GM21717 (cell line): ENCODE measurements around the gene TENT4B.
A peak's percentile ranks its signal among the peaks of the same experiment; 100 is the strongest.

Source experiments
- ATAC-seq: cut with Tn5 transposase; IDR thresholded peaks from one replicate; pipeline ENCODE4 v1.9.1; 2021; ENCODE audit warnings: mild to moderate bottlenecking, moderate library complexity; ENCODE audit not compliant: unreplicated experiment

Gene TENT4B

DNA sequence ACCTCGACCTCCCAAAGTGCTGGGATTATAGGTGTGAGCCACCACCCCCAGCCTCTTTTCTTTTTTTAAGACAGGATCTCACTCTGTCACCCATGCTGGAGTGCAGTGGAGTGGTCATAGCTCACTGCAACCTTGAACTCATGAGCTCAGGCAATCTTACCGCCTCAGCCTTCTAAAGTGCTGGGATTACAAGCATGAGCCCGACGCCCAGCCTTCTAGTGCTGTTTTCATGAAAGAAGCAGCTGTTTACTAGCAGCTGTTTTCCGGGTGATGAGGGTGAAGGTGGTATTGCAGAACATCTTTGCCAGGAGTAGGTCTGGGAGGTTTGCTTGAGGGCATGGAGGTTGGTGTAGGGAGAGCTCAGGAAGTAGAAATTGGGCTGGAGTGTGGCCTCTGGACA, 115.2 kb downstream of the TENT4B start:
- no peak for ATAC-seq

DNA sequence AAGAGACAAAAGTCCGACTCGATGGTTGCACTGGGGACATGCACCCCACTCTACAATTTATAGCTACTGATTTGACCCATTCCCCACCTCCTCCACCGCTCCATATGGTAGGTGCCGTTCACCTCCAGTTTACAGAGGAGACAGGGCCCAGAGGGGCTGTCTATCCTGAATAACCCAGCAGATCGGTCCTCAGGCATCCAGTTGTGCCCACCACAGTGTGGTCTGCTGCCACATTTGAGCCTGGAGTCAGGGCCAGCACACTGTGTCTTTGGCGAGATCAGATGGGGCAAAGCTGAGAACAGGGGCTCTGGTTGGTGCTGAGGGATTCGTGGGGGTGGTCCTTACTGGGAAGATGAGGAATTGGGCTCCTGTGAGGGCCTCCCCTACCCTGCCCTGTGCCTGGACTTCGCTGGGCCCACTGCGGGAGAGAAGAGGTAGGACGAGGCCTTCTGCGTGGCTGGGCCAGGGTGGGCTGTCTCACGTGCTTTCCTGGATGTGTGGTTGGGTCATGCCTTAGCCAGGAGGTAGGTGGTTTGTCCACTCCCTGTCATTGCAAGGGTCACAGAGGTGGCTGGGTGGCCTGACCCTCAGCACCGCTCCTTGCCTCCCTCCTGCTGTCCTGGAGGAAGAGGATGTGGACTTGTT, 116.1 kb downstream of the TENT4B start:
- no peak for ATAC-seq

DNA sequence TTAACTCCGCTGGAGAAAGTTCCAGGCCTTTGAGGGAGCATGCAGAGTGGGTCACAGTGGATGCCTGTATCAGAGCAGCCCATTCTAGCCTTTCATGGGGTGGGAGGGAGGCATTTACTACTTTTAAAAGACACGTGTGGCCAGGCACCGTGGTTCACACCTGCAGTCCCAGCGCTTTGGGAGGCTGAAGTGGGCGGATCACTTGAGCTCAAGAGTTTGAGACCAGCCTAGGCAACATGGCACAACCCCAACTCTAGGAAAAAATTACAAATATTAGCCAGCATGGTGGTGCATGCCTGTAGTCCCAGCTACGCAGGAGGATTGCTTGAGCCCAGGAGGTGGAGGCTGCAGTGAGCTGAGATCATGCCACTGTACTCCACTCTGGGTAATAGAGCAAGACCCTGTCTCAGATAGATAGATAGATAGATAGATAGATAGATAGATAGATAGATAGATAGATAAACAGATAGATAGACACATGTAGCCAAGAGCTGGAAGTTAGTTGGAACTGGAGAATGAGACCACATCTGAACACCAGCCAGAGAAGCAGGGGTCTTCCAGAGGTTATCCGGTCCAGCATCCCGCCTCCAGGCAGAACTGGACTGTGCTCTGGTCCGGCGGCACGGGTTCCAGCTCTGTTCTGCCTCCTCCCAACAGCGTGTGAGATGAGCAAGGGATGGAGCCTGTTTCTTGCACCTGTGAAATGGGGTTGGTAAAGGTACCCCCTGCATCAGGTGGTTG, 116.8 kb downstream of the TENT4B start:
- ATAC-seq = no peak

DNA sequence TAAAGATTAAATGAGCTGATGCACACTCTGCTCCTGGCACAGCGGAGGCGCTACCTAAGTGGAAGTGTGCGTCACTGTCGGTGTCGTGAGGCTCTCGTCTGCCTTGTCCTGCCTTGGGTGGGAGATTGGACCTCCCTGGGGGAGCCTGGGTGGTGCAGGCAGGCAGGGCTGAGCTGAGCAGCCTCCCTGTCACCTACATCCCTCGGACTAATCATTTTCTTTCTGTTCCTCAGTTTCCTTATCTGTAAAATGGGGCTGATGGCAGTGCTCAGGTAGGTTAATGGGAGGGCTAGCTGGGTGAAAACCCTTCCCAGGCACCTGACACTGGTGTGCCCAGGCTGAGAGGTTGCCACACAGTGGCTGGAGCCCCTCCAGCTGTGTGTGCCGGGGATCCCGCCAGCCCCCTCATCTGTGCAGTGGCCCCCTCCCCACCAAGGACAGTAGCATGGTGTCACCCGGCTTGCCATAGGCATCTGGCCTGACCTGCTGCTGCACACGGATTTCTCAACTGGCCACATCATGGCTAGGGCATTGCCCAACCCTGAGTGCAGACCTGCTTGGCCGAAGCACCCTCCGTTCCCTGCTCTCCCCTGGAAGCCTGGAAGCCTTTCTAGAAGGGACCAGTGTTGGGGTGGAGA, 117.5 kb downstream of the TENT4B start:
- ATAC-seq = no peak

DNA sequence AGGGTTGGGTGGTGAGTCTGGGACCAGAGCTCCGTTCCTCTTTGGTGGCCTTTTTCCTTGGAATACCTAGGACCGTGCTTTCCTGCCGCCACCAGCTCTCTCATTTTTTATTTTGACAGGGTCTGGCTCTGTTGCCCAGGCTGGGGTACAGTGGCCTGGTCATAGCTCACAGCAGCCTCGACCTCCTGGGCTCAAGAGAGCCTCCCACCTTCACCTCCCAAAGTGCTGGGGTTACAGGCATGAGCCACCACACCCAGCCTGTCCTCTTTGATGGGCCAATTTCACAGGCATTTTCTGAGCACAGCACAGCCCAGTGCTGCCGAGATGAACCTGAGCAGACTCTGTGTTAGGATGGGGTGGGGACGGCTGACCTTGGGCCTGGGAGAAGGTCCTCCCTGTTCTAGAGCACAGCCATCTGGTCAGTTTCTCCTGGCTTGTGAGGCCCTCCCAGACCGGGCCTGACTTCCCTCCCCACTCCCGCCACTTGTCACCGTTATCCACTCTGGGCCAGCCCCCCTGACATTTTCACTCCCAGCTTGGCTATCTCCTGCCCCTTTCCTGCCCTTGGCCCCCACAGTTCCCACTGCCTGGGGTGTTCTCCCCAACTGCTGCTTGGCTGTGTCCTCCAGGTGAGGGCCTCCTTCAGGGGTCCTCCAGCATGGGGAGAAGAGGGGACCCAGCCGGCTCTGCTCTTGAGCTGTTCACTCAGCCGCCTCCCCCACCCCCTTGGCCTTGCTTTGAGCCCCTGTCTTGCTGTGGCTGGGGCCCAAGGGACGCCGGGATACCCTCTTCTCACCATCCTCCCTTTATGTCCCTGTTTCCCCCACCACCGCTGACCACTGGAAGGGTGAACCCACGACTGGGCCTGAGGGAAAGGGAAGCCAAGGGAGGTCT, 118.3 kb downstream of the TENT4B start:
- no peak for ATAC-seq

DNA sequence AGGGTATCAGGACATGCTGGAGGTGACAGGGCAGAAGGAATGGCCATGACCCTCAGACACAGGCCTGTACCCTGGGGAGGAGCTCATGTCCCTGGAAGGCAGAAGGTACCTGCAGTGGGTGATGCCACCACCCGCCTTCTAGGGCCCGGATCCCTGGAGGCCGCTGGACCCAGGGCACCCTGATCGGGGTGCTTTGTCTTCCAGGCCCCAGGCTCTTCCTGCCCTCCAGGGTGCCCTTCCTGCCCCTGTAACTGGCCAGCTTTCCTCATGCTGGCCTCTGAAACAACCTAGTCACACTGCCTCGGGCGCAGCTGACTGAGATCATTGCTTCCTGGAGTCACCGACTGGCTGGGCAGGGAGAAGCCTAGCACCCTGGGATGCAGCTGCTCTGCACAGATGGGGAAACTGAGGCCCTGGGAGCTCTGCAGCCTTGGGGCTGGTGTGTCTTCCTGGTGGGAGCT, 119.0 kb downstream of the TENT4B start:
- ATAC-seq = no peak

DNA sequence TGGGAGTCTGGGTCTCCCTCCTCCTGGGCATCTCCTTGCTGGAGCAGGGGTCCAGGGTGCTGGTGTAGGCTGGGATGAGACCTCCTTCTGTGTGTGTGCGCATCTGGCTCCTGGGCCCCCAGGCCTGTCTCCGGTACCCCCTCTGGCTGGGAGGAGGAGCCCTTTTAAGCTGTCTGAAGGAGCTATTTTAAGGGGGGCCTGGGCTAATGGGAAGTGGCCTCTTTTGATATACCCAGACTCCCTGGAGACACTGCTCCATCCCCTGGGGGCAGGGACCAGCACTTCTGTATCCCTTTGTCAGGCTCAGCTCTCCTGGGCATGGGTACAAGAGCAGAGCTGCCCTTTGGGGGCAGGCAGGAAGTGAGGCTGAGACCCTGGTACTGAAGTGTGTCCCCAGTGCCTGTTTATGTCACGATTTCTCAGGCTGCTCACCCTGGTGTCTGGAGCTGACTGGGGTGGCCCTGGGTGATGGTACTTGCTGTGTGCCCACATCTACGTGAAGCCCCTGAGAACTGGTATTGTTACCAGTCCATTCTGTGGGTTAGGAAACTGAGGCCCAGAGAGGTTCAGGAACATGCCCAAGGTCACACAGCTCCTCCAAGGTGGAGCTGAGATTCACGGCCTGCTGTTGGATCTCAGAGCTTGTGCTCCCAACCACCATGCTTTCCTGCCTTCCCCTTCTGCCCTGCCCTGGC, 119.7 kb downstream of the TENT4B start:
- ATAC-seq = no peak

DNA sequence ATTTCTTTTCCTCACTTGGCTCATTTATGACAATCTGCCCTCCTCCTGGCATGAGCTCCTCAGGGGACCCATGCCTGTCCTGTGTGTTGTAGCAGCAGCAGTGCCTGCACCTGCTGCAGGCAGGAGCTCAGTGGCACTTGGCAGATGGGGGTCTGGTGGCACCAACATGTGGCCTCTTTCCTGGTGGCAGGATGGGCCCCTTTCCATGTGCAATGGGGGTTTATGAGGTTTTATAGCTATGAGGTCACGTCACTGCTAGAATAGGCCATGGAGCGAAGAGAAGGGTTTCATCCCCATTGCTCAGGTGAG, 120.2 kb downstream of the TENT4B start:
- ATAC-seq = no peak

DNA sequence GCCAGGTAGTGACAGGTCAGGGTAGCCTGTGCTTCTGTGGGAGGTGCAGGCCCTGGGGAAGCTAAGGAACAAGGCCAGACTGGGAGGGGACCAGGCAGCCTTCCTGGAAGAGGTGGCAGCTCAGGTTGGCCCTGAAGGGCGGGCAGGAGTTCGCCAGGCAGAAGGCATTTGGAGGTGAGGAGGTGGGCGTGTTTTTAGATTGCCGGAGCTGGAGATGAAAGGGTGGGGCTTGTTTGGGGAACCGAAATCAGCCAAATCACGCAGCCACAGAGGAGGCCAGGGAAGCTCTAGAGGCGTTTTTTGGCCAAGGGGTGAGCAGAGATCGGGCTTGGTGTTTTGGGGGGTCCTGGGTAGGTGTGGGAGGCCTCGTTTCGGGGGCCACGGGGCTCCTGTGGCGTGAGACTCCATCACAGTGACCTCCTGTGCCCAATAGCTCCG, 120.8 kb downstream of the TENT4B start:
- ATAC-seq = peak; percentile 65

DNA sequence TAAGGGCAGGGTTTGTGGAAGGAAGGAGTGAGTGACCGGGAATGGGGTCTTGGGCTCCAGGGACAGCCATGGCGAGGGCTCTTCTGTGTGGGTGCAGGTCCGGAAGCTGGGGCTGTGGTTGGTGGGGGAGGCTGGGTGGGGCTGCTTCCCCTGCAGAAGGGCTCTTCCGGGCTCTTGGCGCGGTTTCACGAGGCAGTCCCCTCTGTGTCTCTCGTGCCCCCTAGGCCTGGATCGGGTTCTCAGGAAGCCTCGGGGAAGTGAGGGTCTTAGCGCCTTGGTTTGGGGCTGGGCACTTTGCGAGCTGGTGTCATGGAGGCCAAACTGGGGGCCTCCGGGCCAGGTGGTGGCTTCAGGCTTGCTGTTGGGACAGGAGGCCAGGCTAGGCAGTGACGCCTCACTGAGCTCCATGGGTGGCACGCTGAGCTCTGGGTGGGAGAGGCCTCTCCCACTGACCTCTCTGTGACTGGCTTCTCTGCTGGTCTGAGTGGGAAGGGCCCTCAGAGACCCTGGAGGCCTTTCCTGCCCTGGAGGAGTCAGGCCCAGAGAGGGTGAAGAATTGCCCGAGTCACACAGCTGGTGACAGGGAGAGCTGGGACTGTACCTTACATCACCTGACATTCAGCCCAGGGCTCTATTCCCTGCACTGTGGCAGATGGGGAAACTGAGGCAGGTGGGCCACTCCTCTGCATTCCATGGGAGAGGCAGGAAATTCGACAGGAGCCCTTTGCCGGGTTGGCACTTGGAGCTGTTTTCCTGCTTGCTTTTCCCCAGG, 121.4 kb downstream of the TENT4B start:
- peak; percentile 34 for ATAC-seq

DNA sequence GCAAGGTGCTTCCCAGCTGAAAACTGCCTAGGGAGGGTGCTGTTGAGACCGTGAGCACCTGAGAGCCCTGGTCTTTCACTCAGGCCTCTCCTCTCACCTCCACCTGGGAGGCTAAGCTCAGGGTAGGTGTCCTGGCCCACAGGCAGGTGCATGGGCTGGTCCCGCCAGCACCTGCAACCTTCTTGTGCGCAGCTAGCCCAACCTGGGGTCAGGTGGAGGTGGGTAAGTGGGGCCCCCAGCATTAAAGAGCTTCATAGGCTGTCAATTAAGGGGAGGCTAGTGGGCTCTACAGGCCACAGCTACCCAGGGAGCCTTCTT, 122.0 kb downstream of the TENT4B start:
- ATAC-seq = no peak

DNA sequence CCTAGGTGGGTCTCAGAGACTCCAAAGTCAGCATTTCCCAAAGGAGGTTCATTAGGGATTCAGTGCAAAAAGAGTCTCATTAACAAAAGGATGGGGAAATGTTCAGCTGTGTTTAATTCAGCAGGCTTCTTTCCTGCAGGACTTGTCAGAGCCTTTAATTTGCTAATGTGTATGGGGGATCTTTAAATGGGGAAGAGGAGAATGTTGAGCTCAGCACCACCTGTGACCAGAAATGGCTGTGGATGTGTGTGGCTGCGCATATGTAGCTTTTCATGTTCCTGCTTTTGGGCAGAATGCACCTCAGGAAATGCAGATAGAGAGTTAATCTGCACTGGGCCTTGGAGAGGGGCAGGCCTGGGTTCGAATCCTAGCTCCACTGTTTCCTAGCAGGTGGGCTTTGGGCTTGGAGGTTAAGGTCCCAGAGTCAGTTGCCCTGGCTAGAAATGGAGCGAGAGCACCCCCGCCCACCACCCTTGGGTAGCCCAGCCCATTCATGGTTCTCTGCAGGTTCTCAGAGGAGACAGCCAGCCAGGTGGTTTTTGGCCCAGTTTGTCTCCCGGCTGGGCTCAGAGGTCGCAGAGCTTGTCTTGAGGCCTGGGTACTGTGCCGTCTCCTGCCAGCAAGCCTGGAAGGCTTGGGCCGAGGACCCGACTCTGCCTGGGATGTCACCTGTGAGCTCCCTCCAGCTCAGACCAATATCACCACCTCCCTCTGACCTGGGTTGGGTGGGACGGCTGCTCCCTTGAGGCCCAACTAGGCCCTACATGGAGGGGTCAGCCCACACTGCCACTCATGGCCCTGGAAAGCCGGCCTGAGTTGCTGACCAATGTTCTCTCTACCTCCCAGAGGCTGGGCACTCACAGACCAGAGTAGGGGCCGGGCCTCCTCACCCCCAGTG, 122.6 kb downstream of the TENT4B start:
- ATAC-seq = no peak

DNA sequence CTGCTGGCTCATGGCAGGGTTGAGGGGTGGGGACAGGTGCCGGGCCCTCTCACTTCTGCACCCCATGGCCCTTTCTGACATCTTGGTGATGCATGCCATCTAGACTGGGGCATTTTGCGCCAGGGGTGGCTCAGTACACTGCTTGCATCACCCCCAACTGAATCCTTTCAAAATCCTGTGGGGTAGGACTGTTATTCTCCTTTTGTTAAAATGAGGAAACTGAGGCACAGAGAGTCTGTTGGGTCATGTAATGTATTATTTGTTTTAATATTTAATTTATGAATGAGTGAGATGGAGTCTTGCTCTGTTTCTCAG, 123.2 kb downstream of the TENT4B start:
- ATAC-seq = no peak

DNA sequence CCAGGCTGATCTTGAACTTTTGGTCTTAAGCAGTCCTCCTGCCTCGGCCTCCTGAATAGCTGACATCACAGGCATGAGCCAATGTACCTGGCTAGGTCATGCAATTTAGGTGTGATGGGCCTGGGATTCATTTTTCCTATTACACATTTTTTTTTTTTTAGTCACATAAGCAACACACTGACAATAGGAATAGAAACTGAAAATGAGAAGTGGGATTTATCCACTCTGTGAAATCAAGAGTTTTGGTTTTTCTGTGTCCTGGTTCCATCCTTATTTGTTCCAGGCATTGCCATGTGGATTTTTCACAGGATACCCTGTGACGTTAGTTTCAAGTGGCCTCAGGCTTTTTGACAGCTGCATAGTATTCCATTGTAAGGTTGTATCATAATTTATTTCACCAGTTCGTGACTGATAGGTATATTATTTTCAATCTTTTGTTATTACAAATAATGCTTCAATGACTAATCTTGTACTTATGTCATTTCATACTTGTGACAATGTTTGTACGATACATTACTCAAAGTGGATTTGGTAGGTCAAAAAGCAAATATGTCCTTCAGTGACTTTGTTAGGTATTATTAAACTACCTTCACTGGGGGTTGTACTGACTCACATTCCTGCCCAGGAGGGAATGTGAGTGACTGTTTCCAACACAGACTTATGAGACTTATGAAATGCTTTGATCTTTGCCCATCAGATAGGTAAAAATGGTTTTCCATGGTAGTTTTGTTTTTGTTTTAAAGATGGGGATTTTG, 123.9 kb downstream of the TENT4B start:
- ATAC-seq = no peak

DNA sequence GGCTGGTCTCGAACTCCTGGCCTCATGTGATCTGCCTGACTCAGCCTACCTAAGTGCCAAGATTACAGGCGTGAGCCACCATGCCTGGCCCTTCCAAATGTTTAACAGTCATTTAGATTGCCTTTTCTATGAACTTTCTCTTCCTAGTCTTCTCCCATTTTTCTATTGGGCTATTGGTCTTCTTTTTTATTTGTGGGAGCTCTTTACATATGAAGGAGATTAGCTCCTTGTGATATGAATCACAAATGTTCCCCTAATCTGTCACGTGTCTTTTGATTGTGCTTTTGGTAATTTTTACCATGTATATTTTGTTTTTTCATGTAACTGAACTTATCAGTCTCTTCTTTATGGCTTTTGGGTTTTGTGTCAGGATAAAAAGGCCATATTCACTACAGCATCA, 125.1 kb downstream of the TENT4B start:
- ATAC-seq = no peak

DNA sequence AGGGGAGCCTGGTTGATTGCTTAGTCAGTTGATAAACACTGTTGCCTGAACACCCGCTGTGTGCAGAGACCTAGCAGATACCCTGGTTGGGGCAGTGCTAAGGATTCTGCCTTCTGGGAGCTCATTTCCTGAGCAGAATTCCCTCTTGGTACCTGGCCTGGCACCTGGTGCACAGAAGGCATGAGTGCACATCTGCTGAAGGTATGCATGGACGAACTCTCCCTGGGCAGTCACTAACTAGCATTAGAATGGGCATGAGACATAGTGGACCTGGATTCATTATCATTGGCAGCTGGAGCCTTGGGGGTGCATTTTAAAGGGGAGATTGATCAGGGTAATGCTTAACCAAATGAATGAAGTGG, 126.4 kb downstream of the TENT4B start:
- ATAC-seq = no peak

DNA sequence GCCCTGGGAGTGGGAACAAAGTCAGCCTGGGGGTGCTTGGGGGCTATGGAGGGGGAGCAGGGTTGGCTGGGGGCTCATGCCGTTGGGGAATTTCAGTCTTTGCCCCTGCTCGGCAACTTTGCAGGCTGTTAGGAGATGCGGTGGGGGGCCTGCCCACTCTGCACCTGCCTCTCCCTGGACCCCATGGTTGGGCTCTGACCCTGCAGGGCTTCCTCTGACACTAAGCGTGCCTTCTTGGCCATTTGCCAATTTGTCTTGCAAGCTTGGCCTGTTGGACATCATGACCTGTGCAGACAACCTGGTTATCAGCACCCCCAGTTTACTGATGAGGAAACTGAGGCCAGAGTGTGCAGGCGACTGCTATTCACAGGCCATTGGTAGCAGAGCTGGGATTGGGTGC, 127.8 kb downstream of the TENT4B start:
- ATAC-seq = no peak
